Measurements from ENCODE around the gene DOK4.

Gene DOK4

GRCh38 chr16:57462978-57463362 lies 23.3 kb downstream of the DOK4 start:
- POLR2A ChIA-PET = interaction anchor here (1.2 kb wide), 2 partner anchors 11 to 16 kb away, joined by 3 to 9 read pairs; partner anchors contain the start of genes CIAPIN1 and COQ9
- CTCF ChIA-PET = interaction anchor here (0.8 to 7.7 kb wide), 26 partner anchors 11 to 570 kb away, joined by 3 to 112 read pairs (median 6); partner anchors contain the start of genes ADGRG5, CCDC102A, CIAPIN1 and COQ9
- no peak for TF ChIP-seq CTCF (IDR thresholded peaks at IDR 0.05; ENCODE audit: control extremely low read depth, extremely low read depth, low read depth, missing control alignments)
- peak; percentile 26 for DNase-seq (ENCODE audit: extremely low spot score)

- TF ChIP-seq CTCF (IDR thresholded peaks at IDR 0.05; ENCODE audit: control extremely low read depth, extremely low read depth, low read depth, missing control alignments) = peak; percentile 98
- peak; percentile 94 for DNase-seq (ENCODE audit: extremely low spot score)
- CTCF ChIA-PET = interaction anchor here (0.6 to 7.7 kb wide), 33 partner anchors 11 to 569 kb away, joined by 3 to 112 read pairs (median 4); partner anchors contain the start of genes ADGRG5, CCDC102A, CIAPIN1 and COQ9
- POLR2A ChIA-PET = interaction anchor here (1.2 kb wide), 2 partner anchors 12 to 16 kb away, joined by 3 to 9 read pairs; partner anchors contain the start of genes CIAPIN1 and COQ9
Measured at GRCh38 chr16:57462209-57462977, 23.9 kb downstream of the DOK4 start, which contains the start of gene POLR2C. TSS of gene POLR2C (plus strand) at chr16:57462679. CDS start at chr16:57462725, 46 bp downstream.

- no peak for DNase-seq (ENCODE audit: extremely low spot score)
- ChIA-PET CTCF (interaction anchor here (1.3 to 13.1 kb wide), 2 partner anchors 7 to 35 kb away, joined by 6 to 112 read pairs; partner anchors contain the start of gene POLR2C), POLR2A (no interaction called here)
- TF ChIP-seq CTCF (IDR thresholded peaks at IDR 0.05; ENCODE audit: control extremely low read depth, extremely low read depth, low read depth, missing control alignments) = no peak
Measured at GRCh38 chr16:57452021-57452420, 34.3 kb downstream of the DOK4 start.

- POLR2A ChIA-PET = interaction anchor here (0.5 to 1.7 kb wide), 7 partner anchors 12 to 1267 kb away, joined by 3 to 9 read pairs (median 4); partner anchors contain the start of gene POLR2C
- TF ChIP-seq CTCF (IDR thresholded peaks at IDR 0.05; ENCODE audit: control extremely low read depth, extremely low read depth, low read depth, missing control alignments) = no peak
- CTCF ChIA-PET = interaction anchor here (0.7 to 13.1 kb wide), 8 partner anchors 12 to 147 kb away, joined by 3 to 112 read pairs (median 4); partner anchors contain the start of gene POLR2C
- DNase-seq (ENCODE audit: extremely low spot score) = peak; percentile 98
Measured at GRCh38 chr16:57447186-57447962, 38.9 kb downstream of the DOK4 start, which contains the start of the genes CIAPIN1 and COQ9. TSS of gene CIAPIN1 (minus strand) at chr16:57447385. CDS start at chr16:57440928, 6,457 bp downstream. TSS of gene COQ9 (plus strand) at chr16:57447479. CDS start at chr16:57447506, 27 bp downstream.

- TF ChIP-seq CTCF (IDR thresholded peaks at IDR 0.05; ENCODE audit: control extremely low read depth, extremely low read depth, low read depth, missing control alignments) = no peak
- peak; percentile 57 for DNase-seq (ENCODE audit: extremely low spot score)
- POLR2A ChIA-PET = interaction anchor here (0.9 to 1.7 kb wide), 6 partner anchors 13 to 45 kb away, joined by 3 to 9 read pairs (median 4); partner anchors contain the start of gene POLR2C
Measured at GRCh38 chr16:57446531-57447185, 39.6 kb downstream of the DOK4 start.

More at GRCh38 chr16:57446531-57447185, 39.6 kb downstream of the DOK4 start:
- CTCF ChIA-PET = interaction anchor here (0.6 to 13.1 kb wide), 10 partner anchors 13 to 371 kb away, joined by 3 to 112 read pairs (median 4); partner anchors contain the start of gene POLR2C
